GM06990 (cell line): Measurements from ENCODE around the gene ERC2.
"Not testable (repeated sequence)": the region's sequence is repeated elsewhere in the genome, so short reads cannot be mapped to it uniquely, and the experiment has no call there.

Experiments used
- DNase-seq: peaks from one replicate; pipeline ENCODE4 v3.0.0-alpha.2; 2011; ENCODE audit not compliant: insufficient read length; ENCODE audit errors: extremely low read depth
- H3K27me3 ChIP-seq: replicated peaks from 2 replicates; pipeline ENCODE4 v1.6.0; 2011; ENCODE audit warnings: low read length; ENCODE audit not compliant: control insufficient read depth, insufficient read depth
- H3K36me3 ChIP-seq: 2 replicates; pipeline ENCODE4 v1.5.1; 2011; ENCODE audit warnings: low read length; ENCODE audit not compliant: control insufficient read depth, insufficient read depth
- H3K4me3 ChIP-seq: replicated peaks from 2 replicates; pipeline ENCODE4 v1.5.1; 2011; ENCODE audit warnings: low read depth, mild to moderate bottlenecking, control low read depth, low read length
- TF ChIP-seq, protein P1 (sequence below): IDR thresholded peaks from 2 replicates; pipeline ENCODE4 v1.5.1; 2011; ENCODE audit warnings: low read length, control low read depth, mild to moderate bottlenecking, inconsistent platforms; ENCODE audit not compliant: insufficient read depth, poor library complexity, severe bottlenecking

Gene ERC2

DNA sequence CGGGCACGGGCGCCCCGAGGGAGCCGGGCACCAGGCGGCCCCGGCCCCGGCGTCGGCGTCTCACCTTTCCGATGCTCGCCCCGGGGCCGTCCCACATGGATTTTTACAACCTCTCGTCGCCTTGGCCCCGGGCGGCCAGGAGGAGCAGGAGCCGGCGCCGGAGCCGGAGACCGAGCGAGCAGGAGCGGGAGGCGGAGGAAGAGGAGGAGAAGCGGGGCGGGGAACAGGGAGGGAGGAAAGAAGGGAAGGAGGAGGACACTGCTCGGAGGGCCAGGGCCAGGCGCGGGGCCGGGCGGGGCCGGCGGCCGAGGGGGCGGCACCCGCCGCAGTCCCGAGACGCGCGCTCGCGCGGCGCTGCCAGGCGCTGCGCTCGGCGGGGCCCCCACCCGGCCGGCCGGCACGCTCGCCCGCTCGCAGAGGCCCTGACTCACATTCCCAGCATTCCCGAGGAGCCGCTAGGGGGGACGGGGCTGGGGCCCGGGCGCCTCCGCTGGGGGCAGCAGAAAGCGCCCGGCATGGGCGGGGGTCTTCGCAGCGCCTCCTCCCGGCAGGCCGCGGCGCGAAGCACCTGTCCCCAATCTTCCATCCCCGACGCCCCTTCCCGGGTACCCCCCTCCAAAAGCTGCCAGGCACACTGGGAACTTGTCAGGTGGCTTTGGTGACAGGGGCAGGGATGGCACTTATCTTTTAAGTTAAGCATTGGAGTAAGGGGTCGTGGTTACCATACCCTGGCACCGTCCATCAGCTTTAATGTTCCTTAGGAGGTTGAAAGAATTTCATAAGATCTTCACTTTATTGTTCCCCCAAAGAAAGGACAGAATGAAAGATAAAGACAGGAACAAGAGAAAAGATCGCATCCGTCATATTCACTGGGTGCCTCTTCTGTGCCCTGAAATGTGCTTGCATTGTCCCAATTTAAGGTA is at the start of gene ERC2:
TSS of gene ERC2 (minus strand) at position 284 of the 923 bp plus-strand sequence.
- Histone ChIP-seq H3K36me3 (no peaks in the 10 kb centered on the region), H3K4me3 (no peak within 1 kb of the TSS; the same call in 1 of the 2 replicates), H3K27me3 (peaks cover 2% of the 10 kb centered on the region)
- TF ChIP-seq, protein P1, sequence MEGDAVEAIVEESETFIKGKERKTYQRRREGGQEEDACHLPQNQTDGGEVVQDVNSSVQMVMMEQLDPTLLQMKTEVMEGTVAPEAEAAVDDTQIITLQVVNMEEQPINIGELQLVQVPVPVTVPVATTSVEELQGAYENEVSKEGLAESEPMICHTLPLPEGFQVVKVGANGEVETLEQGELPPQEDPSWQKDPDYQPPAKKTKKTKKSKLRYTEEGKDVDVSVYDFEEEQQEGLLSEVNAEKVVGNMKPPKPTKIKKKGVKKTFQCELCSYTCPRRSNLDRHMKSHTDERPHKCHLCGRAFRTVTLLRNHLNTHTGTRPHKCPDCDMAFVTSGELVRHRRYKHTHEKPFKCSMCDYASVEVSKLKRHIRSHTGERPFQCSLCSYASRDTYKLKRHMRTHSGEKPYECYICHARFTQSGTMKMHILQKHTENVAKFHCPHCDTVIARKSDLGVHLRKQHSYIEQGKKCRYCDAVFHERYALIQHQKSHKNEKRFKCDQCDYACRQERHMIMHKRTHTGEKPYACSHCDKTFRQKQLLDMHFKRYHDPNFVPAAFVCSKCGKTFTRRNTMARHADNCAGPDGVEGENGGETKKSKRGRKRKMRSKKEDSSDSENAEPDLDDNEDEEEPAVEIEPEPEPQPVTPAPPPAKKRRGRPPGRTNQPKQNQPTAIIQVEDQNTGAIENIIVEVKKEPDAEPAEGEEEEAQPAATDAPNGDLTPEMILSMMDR = no peak
- DNase-seq = no peak

DNA sequence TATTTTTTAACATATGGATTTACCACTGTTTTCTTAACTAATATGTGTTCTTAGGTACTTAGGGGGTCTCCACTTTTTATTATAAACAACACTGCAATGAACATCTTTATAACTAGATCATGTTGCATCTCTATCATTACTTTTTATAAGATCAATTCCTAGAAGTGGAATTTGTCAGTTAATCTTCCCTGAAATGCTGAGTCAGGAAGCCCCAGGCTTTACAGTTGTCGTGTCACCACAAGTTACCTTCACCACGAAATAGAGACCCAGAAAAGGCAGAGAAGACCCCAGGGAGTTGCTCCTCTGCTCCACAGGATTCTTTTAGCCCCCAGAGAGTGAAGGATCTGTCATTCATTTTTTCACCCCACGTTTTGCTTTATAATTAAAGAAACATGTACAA is 34.5 kb upstream of the ERC2 start:
- H3K27me3 ChIP-seq = no peaks in the 10 kb centered on the region
- TF ChIP-seq, protein P1 = no peak
- H3K4me3 ChIP-seq = no peak overlapping the region
- no peak for DNase-seq
- H3K36me3 ChIP-seq = no peaks in the 10 kb centered on the region

DNA sequence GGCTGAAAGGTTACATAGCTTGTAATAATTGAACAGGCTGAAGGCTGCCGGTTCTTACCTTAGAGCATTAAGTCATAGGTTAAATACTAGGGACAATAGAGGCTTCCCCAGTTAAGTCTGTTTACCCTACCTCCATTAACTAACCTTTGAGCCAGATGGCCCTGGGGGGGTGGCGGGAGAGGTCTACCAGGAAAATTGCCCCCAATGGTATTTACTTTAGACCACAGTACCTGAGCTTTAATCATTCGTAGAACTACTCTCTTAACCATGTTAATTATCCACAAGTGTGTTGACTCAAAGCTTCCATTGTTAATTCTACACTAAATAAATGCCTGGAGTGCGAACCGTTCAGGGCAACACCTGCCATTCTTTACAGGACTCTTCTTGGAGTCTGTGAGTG is 28.1 kb upstream of the ERC2 start:
- not testable (repeated sequence) for H3K36me3 ChIP-seq, H3K27me3 ChIP-seq, DNase-seq, H3K4me3 ChIP-seq

DNA sequence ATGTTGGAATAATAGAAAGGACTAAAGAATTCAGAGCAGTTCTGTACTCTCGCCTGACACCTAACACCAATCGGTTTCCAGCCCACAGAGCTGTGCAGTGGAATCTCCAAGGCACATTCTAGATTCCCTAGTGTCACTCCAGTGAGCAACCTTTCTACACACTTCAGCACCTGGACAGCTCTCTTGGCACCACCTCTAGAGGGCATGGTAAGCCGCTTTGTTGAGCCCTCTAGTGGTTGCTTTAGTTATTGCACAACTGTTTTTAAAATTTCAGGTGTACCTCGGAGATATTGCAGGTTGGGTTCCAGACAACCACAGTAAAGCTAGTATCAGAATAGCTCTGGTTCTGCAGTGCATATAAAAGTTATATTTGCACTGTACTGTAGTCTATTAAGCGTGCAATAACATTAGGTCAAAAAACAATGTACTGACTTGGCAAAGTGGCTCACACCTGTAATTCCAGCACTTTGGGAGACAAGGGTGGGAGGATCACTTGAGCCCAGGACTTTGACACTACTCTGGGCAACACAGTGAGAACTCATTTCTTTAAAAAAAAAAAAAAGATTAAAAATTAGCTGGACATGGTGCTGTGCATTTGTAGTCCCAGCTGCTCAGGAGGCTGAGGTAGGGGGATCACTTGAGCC is 26.5 kb upstream of the ERC2 start:
- Histone ChIP-seq H3K36me3 (no peaks in the 10 kb centered on the region), H3K4me3 (no peak overlapping the region), H3K27me3 (no peaks in the 10 kb centered on the region)
- TF ChIP-seq, protein P1 = peak; percentile 97
- DNase-seq = peak; percentile 1

DNA sequence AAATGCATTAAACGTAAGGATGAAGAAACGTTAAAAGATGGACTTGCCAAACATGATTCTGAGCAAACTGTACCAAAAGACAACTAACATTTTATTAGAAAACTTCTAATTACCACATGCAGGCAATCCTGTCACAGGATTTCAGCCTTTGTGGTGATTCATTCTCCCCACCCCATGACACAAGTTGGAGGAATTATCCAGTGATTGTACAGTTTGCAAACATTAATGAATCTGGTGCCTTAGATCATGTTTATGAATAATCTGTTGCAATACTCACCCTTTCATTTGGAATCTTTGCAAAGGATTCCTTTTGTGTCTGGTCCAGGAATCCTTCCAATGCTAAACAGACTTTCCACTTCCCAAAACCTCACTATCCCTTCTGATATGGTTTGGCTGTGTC is 23.3 kb upstream of the ERC2 start:
- Histone ChIP-seq H3K36me3 (no peaks in the 10 kb centered on the region), H3K27me3 (no peaks in the 10 kb centered on the region), H3K4me3 (no peak overlapping the region)
- no peak for DNase-seq
- TF ChIP-seq, protein P1 = no peak

DNA sequence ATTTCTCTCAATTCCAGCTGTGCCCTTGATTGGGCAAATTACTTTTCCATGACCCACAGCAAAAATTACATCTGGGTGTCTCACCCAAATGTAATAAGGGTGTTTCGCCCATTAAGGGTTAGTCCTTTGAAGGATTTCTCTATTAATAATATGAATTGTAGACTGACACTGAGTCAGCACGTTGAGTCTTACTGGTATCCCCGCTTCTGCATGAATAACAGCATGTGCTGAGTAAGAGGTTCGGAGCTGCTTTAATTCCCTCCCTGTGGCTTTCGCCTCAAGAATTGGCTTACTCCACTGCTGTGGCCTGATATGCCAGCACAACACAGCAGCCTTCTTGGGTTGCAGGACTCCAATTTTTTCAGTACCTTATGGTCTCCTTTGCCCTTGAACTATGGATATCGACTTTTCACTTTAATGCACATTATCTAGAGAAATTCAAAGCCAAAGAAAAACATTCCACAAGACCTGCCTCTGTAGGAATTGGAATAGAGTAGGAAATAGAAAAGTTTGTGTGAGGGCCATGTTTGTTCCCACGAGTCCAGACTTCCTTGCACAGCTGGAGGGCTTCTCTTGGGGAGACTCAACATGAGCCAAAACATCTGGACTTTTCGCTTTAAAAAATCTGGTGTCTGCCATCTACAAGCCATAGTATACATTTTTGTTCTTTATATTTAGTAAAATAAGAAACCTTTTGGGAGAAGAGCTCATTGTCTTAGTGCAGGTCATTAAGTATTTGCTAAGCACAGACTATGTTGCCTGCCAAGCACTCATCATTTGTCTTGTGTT is 20.7 kb upstream of the ERC2 start:
- Histone ChIP-seq H3K27me3 (no peaks in the 10 kb centered on the region), H3K36me3 (no peaks in the 10 kb centered on the region), H3K4me3 (no peak overlapping the region)
- DNase-seq = no peak
- TF ChIP-seq, protein P1 = no peak
